H1 (cell line): ENCODE measurements around the gene AP2A2. TPM values are rescaled to one million over a fixed set of nuclear protein-coding genes. Genes with fewer than 3 reads are reported as not detected.

Experiments used
- CHD1 ChIP-seq: IDR thresholded peaks from 2 replicates; pipeline ENCODE4 v1.6.1; 2012; ENCODE audit warnings: low read depth, low read length, improper control_type of control experiment
- SIN3A ChIP-seq, 2 experiments: IDR thresholded peaks in 1 of 2; conservative IDR thresholded peaks in 1 of 2; 2 replicates each; pipeline ENCODE4 v1.6.1; 2011 to 2012; ENCODE audit warnings: low read length in 2 of 2, improper control_type of control experiment in 1 of 2, low read depth in 1 of 2, mild to moderate bottlenecking in 1 of 2
- polyA plus RNA-seq, 7 experiments: library from polyadenylated mRNA; depleted of rRNA in 3 of 7; stranded (reverse) in 5 of 7; unstranded in 2 of 7; fragments of >200 nt in 5 of 7; fragments of 200-250 nt in 2 of 7; gene quantifications; 1 replicate in 5 of 7; 2 replicates in 1 of 7; 4 replicates in 1 of 7; pipeline versions ENCODE4 v1.2.1 to v1.2.3, GENCODE V29; 2011 to 2013; ENCODE audit warnings: missing spikeins in 2 of 7, mixed read lengths in 2 of 7
- total RNA-seq: library from RNA; stranded (reverse); fragmentation: NEBNext Ultra II Directional; extraction: Animal tissue kit (Norgen Biotek cat#: 25700); gene quantifications from 2 replicates; pipeline ENCODE4 v1.2.1, GENCODE V29; 2021

Gene AP2A2
- total and polyA plus RNA-seq, 2 of the 8 experiments (the other 6 are each of a cell fraction or from before 2014, with no cell fraction given), result 50.0 to 65.0 TPM

- TF ChIP-seq SIN3A (conservative IDR thresholded peaks at IDR 0.05 in 1 of 2, IDR thresholded peaks at IDR 0.05 in 1 of 2; ENCODE audit: low read depth in 1 of 2, low read length in 2 of 2), result no peak
- TF ChIP-seq CHD1, result no peak
- TF ChIP-seq, all 59 proteins: peak for 0
These were observed 46.2 kb downstream of the AP2A2 start (continued) for GRCh38 chr11:971731-972365.
